Medulla oblongata (tissue), 1 donor: ENCODE measurements around the gene NOTO.
"Not testable (repeated sequence)": the region's sequence is repeated elsewhere in the genome, so short reads cannot be mapped to it uniquely, and the experiment has no call there.

ENCODE experiments used
- DNase-seq: peaks from one replicate; pipeline ENCODE4 v3.0.0-alpha.2; 2015; ENCODE audit errors: extremely low spot score

NOTO gene

GRCh38 chr2:73202156-73203054, at the start of gene NOTO:
NOTO (plus strand) TSS chr2:73202574; CDS start chr2:73202667, 93 bp downstream.
- DNase-seq, result no peak

- peak; percentile 58 for DNase-seq
Measured at GRCh38 chr2:73156539-73157124, 45.7 kb upstream of the NOTO start.

DNA sequence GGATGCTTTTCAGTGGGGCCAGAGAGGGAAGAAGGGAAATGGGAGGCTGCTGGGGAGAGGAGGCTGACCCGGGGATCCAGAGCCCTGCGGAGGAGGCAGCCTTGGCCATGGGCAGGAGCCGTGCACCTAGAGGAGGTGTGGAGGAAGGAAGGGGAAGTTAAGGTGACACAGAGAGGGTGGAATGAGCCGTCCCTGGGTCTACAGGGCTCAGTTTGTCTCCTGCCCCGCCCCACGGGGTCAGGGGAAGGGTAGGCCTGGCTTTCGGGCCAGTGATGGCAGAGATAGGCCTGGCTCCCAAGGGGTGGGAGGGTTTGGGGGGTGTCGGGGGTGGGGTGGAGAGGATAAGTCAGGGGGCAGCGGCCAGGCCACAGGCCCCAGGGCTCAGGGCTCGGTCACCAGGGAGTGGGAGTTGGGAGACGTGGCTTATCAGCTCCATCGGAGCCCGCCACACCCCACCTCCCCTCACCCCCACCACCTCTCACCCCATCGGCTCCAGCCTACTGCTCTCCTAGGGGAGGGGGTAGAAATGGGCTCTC, 39.5 kb upstream of the NOTO start:
- DNase-seq, result no peak

DNA sequence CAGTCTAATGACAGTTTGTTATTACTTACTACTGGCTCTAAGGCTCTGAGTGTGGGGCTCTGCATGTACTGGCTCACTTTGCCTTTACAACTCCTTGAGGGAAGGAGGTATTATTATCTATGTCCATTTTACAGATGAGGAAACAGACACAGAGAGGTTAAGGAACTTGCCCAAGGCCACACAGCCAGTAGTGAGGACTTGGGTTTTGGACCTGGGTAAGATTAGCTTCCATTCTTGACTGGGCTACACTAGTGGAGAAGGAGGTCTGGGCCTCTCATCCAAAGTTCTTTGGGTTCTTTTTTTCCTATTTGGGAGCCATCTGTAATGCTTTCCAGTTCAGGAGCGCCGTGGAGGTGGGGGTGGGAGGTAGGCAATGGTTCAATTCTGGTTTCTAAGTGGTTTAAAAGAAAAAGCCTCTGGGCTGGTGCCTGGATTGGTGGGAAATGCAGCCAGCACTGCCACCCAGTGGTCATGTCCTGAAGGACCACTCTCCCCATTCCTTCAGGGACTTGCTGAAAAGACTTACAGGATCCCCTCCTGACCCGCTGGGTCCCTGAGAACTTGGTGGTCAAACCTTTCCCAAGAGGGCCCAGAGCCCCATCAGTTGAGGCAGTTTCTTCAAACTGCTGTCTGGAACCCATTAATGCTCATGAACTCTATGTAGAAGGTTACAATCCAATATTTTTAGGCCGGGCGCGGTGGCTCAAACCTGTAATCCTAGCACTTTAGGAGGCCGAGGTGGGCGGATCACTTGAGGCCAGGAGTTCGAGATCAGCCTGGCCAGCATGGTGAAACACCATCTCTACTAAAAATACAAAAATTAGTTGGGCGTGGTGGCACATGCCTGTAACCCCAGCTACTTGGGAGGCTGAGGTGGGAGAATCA, 38.6 kb upstream of the NOTO start:
- DNase-seq, result peak; percentile 81

DNA sequence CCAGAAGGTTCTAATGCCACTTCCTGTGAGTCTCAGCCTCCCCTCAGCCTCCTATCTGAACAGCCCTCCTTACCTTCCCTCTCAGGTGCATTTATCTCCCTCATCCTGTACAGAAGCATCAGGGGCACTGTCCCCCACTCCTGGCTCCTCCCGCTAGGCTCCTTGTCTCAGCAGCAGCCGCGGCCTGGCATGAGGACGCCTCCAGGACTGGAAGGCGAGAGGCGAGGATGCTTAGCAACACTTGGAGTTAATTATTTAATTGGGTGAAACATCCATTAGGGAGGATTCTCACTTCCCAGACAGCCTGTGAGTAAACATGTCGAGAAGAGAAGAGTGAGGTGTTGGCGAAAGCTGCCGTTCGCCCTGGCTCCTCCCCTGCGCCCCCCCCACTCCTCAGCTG, 36.4 kb upstream of the NOTO start:
- not testable (repeated sequence) for DNase-seq

DNA sequence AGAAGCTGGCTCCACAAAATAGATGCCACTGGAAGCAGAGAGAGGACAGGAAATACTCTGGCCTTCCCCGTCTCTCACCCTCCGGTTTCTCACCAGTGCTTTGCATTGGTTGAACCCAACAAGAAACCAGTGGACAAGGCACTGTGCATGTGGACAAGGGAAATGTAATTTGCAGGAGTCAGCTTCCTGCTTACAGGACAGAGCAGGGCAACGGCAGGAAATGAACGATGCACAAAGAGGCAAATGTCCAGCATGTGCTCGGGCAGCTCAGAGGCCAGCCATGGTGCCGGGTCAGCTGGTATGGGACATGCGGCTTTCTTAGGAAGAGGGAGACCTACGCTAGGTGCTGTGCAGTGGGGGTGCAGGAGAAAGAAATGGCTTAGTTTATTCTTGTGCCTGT, 35.6 kb upstream of the NOTO start:
- DNase-seq, result not testable (repeated sequence)

- DNase-seq, result not testable (repeated sequence)
Measured at GRCh38 chr2:73168348-73168747, 34.0 kb upstream of the NOTO start.

GRCh38 chr2:73170341-73170740, 32.0 kb upstream of the NOTO start:
- not testable (repeated sequence) for DNase-seq

DNA sequence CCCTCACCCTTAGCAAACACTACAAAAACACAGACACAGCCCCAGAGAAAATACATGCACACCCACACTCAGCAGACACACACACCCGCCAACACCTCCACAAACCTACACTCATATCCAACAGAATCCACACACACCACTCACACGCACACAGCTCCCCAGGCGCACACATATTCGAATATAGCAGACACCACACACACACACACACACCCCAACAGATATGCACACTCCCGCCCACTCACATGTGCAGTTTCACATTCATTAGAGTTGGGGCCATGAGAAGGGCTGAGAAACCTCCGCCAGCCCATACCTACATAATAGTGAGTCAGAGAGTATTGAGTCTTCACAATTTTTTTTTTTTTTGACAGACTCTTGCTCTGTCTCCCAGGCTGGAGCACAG, 29.4 kb upstream of the NOTO start:
- DNase-seq, result no peak

GRCh38 chr2:73173781-73174180, 28.6 kb upstream of the NOTO start:
- no peak for DNase-seq

DNA sequence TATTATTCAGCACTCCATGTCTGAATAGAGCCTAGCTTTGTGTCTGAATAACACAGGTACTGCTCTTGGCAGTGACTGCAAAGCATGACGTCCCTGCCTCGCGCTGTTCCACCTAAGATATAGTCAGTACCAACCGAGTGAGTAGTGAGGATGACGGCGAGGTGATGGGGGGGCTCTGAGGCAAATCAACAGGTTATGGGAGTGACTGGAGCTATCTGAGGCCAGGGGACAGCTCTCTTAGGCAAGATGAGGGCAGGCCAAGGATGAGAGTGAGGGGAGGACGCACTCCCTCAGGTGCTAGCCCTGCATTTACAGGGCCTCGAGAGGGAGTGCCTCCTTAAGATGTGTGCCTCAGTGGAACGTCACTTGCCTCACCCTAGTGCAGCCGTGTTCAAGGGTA, 28.1 kb upstream of the NOTO start:
- DNase-seq, result no peak

DNA sequence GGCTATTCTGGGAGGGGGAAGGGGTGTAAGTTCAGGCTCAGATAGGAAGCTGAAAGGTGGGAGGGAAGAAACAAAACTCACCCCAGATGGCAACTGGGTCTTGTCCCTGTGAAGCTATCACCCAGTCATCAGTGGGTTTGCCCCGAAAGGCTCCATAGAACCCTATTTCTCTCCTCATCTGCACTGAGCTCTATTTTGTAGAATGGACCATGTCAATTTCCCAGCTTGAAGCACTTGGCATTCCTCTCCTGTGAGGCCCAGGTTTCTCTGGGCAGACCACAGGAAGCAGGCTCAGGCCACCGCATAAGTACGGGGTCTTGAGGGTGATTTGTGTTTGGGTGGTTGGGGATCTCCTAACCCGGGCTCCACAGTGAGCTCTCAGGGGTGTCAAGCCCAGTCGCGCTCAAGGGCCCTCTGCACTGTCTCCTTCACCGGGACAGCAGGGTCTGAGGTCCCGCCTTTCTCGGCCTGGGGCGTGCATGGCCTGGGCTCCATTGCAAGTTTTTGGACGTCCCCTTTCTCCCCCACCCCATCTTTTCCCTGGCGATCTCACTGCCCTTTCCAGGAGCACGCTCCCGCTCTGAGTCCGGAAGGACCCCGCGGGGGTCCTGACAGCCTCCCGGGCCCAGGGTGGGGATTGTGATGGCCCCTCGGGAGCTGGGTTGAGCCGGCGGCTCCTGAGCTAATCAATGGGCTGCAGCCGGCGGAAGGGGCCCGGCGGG, 27.3 kb upstream of the NOTO start:
- DNase-seq, result no peak

DNA sequence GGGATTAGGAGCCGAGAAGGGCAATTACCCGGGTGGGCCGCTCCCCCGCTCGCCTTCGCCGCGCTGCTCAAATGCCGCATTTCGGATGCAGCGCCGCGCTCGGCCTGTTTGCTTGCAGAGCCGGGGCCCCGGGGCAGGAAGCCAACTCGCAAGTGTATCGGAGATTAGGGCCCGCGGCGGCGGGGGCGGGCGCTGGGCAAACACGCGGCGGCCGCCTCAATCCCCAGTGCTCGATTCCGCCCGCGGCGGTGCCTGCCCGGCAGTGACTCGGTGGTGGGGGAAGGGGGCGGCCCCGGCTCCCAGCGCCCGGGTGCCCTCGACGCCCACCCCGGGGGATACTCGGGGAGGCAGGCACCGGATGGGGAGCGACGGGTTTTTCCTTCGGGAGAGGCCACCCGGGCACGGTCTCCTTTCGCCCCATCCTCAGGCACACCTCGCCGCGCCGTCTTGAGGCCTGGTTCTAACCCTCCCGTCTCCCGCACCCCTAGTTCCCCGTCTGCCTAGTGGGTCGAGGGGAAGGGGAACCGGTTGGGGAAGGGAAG, 26.6 kb upstream of the NOTO start:
- DNase-seq, result peak; percentile 41

DNA sequence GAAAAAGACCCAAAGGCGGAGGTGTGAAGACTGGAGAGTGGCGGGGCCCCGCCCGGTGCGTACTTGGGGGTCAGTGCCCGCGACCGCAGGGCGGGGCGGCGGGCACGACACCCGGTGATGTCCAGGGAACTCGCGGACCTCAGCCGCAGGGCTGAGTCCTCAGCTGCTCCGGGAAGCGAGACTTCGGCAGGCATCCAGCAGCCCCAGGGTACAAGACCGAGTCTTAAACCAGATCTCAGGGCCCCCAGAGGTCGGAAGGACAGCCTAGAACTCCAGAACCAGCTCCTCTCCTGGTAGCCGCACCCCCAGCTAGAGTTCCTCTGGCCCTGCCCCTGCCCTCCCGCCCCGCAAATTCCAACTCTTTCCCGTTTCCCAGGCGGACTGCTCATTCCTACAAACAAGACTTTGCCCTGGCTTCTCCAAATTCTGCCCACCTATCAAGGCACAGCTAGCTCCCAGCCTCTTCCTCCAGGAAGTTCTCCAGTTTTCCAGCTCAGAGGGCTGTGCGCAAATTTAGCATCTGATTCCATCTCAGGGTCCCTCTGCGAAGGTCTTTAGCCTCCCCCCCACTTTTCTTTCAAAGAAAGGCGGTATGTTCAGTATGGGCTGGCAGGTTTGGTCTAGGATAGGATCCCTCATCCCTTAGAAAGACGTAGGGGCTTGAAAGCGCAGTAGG, 26.0 kb upstream of the NOTO start:
- no peak for DNase-seq

DNA sequence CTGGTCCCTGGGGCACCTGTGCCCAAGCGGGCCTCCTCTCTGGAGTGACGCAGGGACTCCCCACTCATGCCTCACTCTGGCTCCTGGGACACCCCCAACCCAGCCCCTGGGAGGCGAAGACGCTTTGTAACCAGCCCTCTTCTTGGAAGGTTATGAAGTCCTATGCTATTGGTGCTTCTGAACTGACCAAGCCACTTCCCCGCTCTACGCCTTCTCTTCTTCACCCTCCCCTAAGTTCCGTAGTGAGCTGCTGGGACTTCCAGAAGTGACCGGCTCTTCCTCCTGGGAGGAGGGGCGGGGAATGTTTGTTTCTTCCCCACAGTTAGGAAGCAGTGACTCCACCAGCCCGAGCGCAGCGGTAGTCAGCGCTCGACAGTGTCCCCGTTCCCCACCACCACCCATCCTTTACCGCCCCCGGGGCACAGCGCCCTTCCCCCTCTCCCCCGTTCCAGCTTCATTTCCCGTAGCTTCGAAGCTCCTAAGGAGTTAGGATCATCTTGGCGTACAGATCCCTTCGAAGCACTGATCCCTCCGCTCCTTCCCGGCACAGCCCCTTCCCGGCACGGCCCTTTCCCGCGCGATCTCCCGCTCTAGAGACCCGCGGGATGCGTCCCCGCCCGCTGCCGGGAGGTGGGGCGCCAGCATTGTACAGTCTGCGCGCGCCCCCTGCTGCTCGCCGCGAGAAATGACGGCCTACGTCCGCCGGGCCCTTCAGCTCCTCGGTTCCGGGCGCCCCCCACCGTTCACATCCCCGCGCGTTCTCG, 25.3 kb upstream of the NOTO start:
- peak; percentile 90 for DNase-seq

DNA sequence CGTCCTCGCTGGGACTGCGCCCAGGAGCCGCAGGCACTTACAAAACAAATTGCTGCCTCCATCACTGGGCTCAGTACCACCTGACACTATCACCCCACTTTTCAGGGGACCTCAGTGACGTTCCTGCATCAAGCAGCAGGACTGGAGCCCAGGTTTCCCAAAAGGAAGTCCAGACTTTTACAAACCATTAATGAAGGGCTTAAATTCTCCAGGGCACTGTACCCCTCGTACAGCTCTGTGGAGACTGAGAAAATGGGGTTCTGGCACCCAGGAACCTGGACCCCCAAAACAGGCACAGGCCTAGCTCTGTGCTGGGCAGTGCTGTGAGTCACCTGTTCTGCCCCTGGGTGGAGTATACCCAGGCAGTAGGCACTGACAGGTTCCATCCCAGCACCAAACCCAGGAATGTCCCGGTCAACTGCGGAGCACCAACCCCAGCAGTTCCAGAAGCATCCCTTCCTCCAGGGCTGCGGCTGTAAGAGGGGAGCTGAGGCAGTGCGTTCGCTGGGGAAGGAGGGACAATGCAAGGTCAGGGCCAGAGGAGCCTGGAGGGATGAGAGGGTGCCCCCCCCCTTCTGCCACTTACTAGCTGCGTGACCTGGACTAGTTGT, 24.6 kb upstream of the NOTO start:
- no peak for DNase-seq

DNA sequence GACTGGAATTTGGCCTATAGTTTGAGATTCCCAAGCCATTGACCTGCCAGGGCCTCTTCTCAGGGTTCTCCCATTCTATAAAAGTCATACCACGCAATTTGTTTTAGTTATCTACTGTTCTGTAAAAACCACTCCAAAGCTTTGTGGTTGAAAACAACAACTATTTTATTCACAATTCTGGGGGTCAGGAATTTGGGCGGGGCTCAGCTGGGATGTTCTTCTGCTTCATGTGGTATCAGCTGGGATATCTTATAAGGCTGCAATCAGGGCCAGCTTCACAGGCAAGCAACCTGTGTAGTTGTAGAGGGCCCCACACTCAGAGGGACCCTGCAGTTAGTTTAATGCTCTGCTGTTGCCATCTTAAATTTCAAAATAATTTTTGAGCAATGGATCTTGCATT, 16.4 kb upstream of the NOTO start:
- DNase-seq, result no peak

DNA sequence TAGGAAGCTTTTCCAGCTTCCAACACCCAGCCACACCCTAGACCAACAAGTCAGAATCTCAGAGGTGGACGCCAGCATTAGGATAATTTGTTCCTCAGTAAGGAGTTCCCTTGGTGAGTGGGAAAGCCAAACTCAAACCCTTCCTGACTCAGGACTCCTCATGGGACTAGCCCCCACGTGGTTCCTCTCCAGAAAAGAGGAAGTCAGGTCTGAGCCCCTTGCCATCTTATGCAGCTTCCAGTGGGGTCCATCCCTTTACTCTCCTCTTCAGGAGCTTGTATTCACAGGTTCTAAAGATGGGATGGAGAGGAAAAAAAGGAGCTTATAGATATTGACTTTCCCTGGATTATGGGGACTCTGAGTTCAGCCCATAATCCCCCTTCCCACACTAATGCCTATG, 14.8 kb upstream of the NOTO start:
- no peak for DNase-seq

GRCh38 chr2:73197579-73197978, 4.8 kb upstream of the NOTO start:
- DNase-seq, result no peak
